ENCODE data around the gene LRRC2.

LRRC2 gene

DNA sequence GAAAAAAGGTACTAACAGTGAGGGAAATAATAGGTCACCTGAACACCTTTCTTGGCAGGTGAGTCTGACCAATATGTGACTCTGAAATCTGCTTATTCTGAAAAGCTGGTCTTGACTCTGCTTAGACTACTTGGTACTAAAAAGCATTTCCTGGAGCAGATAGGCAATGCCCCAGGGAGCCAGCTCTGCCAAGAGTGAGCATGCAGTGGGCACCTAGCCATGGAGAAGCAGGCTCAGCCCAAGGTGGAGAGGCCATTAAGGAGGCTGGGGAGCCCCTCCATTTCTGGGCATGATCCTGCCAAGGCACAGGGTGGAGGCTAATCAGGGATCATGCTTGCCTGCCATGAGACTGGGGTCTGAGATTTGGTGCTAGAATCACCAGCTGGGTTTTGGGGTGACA lies 99.8 kb downstream of the LRRC2 start:
- H3K4me3 ChIP-seq (ENCODE audit: low read length), result no peak overlapping the region
- TF ChIP-seq, protein P1, sequence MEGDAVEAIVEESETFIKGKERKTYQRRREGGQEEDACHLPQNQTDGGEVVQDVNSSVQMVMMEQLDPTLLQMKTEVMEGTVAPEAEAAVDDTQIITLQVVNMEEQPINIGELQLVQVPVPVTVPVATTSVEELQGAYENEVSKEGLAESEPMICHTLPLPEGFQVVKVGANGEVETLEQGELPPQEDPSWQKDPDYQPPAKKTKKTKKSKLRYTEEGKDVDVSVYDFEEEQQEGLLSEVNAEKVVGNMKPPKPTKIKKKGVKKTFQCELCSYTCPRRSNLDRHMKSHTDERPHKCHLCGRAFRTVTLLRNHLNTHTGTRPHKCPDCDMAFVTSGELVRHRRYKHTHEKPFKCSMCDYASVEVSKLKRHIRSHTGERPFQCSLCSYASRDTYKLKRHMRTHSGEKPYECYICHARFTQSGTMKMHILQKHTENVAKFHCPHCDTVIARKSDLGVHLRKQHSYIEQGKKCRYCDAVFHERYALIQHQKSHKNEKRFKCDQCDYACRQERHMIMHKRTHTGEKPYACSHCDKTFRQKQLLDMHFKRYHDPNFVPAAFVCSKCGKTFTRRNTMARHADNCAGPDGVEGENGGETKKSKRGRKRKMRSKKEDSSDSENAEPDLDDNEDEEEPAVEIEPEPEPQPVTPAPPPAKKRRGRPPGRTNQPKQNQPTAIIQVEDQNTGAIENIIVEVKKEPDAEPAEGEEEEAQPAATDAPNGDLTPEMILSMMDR (conservative IDR thresholded peaks at IDR 0.05; ENCODE audit: low read depth, low read length), result no peak
- DNase-seq (ENCODE audit: low read depth), result no peak
